A549 (cell line): Measurements from ENCODE around the gene UROC1. TPM values are rescaled to one million over a fixed set of nuclear protein-coding genes. Genes with fewer than 3 reads are reported as not detected.

Experiments
- ATAC-seq, 2 experiments: fragments of 200-7000 bp in 1 of 2; fragments of >200 bp in 1 of 2; cut with Nextera tagmentation in 1 of 2; cut with Tn5 transposase in 1 of 2; 3 replicates each; pipeline versions ENCODE4 v1.8.0 to v1.9.1; 2018 to 2020; ENCODE audit warnings: mild to moderate bottlenecking in 1 of 2, moderate library complexity in 1 of 2
- CTCF ChIA-PET: fragments of 300-600 bp; sonication (Branson Sonifier 250); formaldehyde crosslinking; extraction: SDS; loops from one replicate; lab custom pipeline; 2021; ENCODE audit warnings: antibody characterized with exemption, inconsistent platforms; lab: Yijun Ruan, JAX
- POLR2A ChIA-PET: fragments of 350-600 bp; formaldehyde crosslinking; extraction: SDS; loops from one replicate; lab custom pipeline; 2021; ENCODE audit warnings: antibody characterized with exemption, inconsistent platforms; lab: Yijun Ruan, JAX
- DNase-seq, 2 experiments: peaks; one replicate each; pipeline versions ENCODE4 v3.0.0 to v3.0.0-alpha.2; 2011 to 2016; ENCODE audit warnings: low read depth in 1 of 2, low spot score in 1 of 2
- FAIRE-seq: peaks from 2 replicates; lab custom pipeline; 2011; peaks lifted over from hg19 to GRCh38; lab: Jason Lieb, UNC
- H3K27ac ChIP-seq, 2 experiments: fragments of >200 bp; sonication (Bioruptor Twin); formaldehyde crosslinking; 3 replicates each; pipeline ENCODE4 v1.5.1; 2016 to 2017
- H3K4me1 ChIP-seq: fragments of >200 bp; sonication (Bioruptor Twin); formaldehyde crosslinking; 3 replicates; pipeline ENCODE4 v1.6.1; 2016
- H3K4me2 ChIP-seq: fragments of >200 bp; sonication (Bioruptor Twin); formaldehyde crosslinking; 3 replicates; pipeline ENCODE4 v1.6.1; 2016
- H3K4me3 ChIP-seq: fragments of >200 bp; sonication (Bioruptor Twin); formaldehyde crosslinking; 3 replicates; pipeline ENCODE4 v1.5.1; 2016
- H3K9me3 ChIP-seq: fragments of >200 bp; sonication (Bioruptor Twin); formaldehyde crosslinking; 3 replicates; pipeline ENCODE4 v1.6.1; 2016
- BCL3 ChIP-seq: fragments of >200 bp; sonication (Bioruptor Twin); formaldehyde crosslinking; IDR thresholded peaks from 3 replicates; pipeline ENCODE4 v1.6.1; 2016
- BHLHE40 ChIP-seq: IDR thresholded peaks from 2 replicates; pipeline ENCODE4 v1.6.1; 2012; ENCODE audit warnings: low read depth, low read length, inconsistent platforms
- CBX8 ChIP-seq: fragments of 200-600 bp; sonication (generic); IDR thresholded peaks from 2 replicates; pipeline ENCODE4 v1.6.1; 2016
- EHMT2 ChIP-seq: fragments of 200-600 bp; sonication (generic); IDR thresholded peaks from 2 replicates; pipeline ENCODE4 v1.6.1; 2016; ENCODE audit warnings: antibody characterized with exemption, low read depth, mild to moderate bottlenecking, moderate library complexity
- EP300 ChIP-seq, 2 experiments: fragments of >200 bp; sonication (Bioruptor Twin); formaldehyde crosslinking; IDR thresholded peaks; 2 replicates in 1 of 2; 3 replicates in 1 of 2; pipeline ENCODE4 v1.6.1; 2016 to 2017
- ESRRA ChIP-seq: fragments of 150-350 bp; IDR thresholded peaks from 2 replicates; pipeline ENCODE4 v1.6.1; 2014; ENCODE audit warnings: mild to moderate bottlenecking, low read length, borderline replicate concordance
- FOXS1 ChIP-seq: fragments of 250-450 bp; sonication (Bioruptor Pico); IDR thresholded peaks from 2 replicates; pipeline ENCODE4 v1.5.0; 2020; ENCODE audit warnings: mild to moderate bottlenecking, moderate library complexity
- HEYL ChIP-seq: fragments of 250-450 bp; sonication (Bioruptor Pico); IDR thresholded peaks from 2 replicates; pipeline ENCODE4 v1.8.0; 2021; ENCODE audit warnings: mild to moderate bottlenecking, moderate library complexity
- HOXB13 ChIP-seq: fragments of 250-450 bp; sonication (Bioruptor Pico); IDR thresholded peaks from 2 replicates; pipeline ENCODE4 v1.5.0; 2020; ENCODE audit warnings: low read depth, mild to moderate bottlenecking, moderate library complexity
- MAZ ChIP-seq: fragments of 150-350 bp; IDR thresholded peaks from 2 replicates; pipeline ENCODE4 v1.6.1; 2014; ENCODE audit warnings: antibody characterized with exemption, low read depth, low read length, borderline replicate concordance
- NFE2L2 ChIP-seq: fragments of 150-350 bp; conservative IDR thresholded peaks from 2 replicates; pipeline ENCODE4 v1.6.1; 2014; ENCODE audit warnings: low read length
- NR3C1 ChIP-seq: fragments of >200 bp; sonication (Bioruptor Twin); formaldehyde crosslinking; IDR thresholded peaks from 3 replicates; pipeline ENCODE4 v1.6.1; 2017
- PHF8 ChIP-seq: fragments of 200-600 bp; sonication (generic); IDR thresholded peaks from 2 replicates; pipeline ENCODE4 v1.6.1; 2016; ENCODE audit warnings: low read depth, mild to moderate bottlenecking, antibody characterized with exemption, moderate library complexity, borderline replicate concordance
- POLR2A ChIP-seq: IDR thresholded peaks from 2 replicates; pipeline ENCODE4 v1.6.1; 2012; ENCODE audit warnings: mild to moderate bottlenecking, low read length
- POLR2AphosphoS2 ChIP-seq: conservative IDR thresholded peaks from 2 replicates; pipeline ENCODE4 v1.6.1; 2012; ENCODE audit warnings: low read length, improper control_type of control experiment, inconsistent platforms
- RNF2 ChIP-seq: fragments of 200-600 bp; sonication (generic); IDR thresholded peaks from 2 replicates; pipeline ENCODE4 v1.6.1; 2016; ENCODE audit warnings: low read depth, mild to moderate bottlenecking, antibody characterized with exemption, moderate library complexity, borderline replicate concordance
- SREBF2 ChIP-seq: fragments of 450-650 bp; IDR thresholded peaks from 2 replicates; pipeline ENCODE4 v1.6.1; 2014; ENCODE audit warnings: mild to moderate bottlenecking, moderate library complexity
- USF2 ChIP-seq: fragments of 450-650 bp; IDR thresholded peaks from 2 replicates; pipeline ENCODE4 v1.6.1; 2014; ENCODE audit warnings: antibody characterized with exemption
- ZNF302 ChIP-seq: fragments of 250-450 bp; sonication (Bioruptor Pico); IDR thresholded peaks from 2 replicates; pipeline ENCODE4 v1.9.0; 2021; ENCODE audit warnings: inconsistent platforms, mild to moderate bottlenecking, moderate library complexity
- WGBS: methylation state at CpG from one replicate; pipeline ENCODE4 v1.1.6; 2017; ENCODE audit errors: missing lambda C conversion rate; 5-methylcytosine and 5-hydroxymethylcytosine counted together
- polyA plus RNA-seq, 4 experiments: library from polyadenylated mRNA; depleted of rRNA in 3 of 4; stranded (reverse); fragments of >200 nt; fragmentation: RNase III in 1 of 4; extraction: RNeasy Plus Mini Kit Qiagen cat#74134 plus additional on column Dnase treatment in 1 of 4; gene quantifications; 2 replicates in 3 of 4; 3 replicates in 1 of 4; pipeline ENCODE4 v1.2.3, GENCODE V29; 2011 to 2017
- TF ChIP-seq, protein P1 (sequence below): IDR thresholded peaks from 2 replicates; pipeline ENCODE4 v1.6.1; 2012
- TF ChIP-seq, protein P2 (sequence below): fragments of 250-450 bp; sonication (Bioruptor Pico); IDR thresholded peaks from 2 replicates; pipeline ENCODE4 v1.5.0; 2020; ENCODE audit warnings: low read depth, mild to moderate bottlenecking, moderate library complexity
- TF ChIP-seq, protein P3 (sequence below): fragments of >200 bp; sonication (Bioruptor Twin); formaldehyde crosslinking; IDR thresholded peaks from 3 replicates; pipeline ENCODE4 v1.5.1; 2016
- TF ChIP-seq, protein P4 (sequence below): fragments of >200 bp; sonication (Bioruptor Twin); formaldehyde crosslinking; IDR thresholded peaks from 2 replicates; pipeline ENCODE4 v1.6.1; 2016

The UROC1 gene
- polyA plus RNA-seq, 2 of the 4 experiments (the other 2 are of a cell fraction), result not detected

GRCh38 chr3:126485956-126486355, 31.6 kb downstream of the UROC1 start:
- WGBS, result 93% methylated on average over 7 of the region's 9 CpGs
- TF ChIP-seq POLR2A, result no peak
- no peak for TF ChIP-seq HEYL
- no peak for TF ChIP-seq POLR2AphosphoS2
- TF ChIP-seq, protein P1, sequence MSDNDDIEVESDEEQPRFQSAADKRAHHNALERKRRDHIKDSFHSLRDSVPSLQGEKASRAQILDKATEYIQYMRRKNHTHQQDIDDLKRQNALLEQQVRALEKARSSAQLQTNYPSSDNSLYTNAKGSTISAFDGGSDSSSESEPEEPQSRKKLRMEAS, result no peak
- TF ChIP-seq EHMT2, result no peak
- TF ChIP-seq NFE2L2, result no peak
- TF ChIP-seq USF2, result no peak
- TF ChIP-seq SREBF2, result no peak
- no peak for TF ChIP-seq FOXS1 (CRISPR knock-in tag)
- TF ChIP-seq, protein P2, sequence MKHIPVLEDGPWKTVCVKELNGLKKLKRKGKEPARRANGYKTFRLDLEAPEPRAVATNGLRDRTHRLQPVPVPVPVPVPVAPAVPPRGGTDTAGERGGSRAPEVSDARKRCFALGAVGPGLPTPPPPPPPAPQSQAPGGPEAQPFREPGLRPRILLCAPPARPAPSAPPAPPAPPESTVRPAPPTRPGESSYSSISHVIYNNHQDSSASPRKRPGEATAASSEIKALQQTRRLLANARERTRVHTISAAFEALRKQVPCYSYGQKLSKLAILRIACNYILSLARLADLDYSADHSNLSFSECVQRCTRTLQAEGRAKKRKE (CRISPR knock-in tag), result no peak
- CTCF ChIA-PET, result no interaction called here

GRCh38 chr3:126485176-126485897, 32.2 kb downstream of the UROC1 start:
- Histone ChIP-seq H3K4me3 (no peak overlapping the region), H3K4me1 (no peaks in the 10 kb centered on the region), H3K4me2 (no peak overlapping the region), H3K9me3 (no peaks in the 10 kb centered on the region), H3K27ac (no peak overlapping the region)
- DNase-seq (no peak), ATAC-seq (no peak), FAIRE-seq (no peak)
- ChIA-PET POLR2A (no interaction called here), CTCF (no interaction called here)
- TF ChIP-seq BCL3 (no peak), CBX8 (no peak), BHLHE40 (no peak), SREBF2 (no peak), ZNF302 (CRISPR knock-in tag) (no peak), EHMT2 (no peak), EP300 (IDR thresholded peaks at IDR 0.05) (no peak), MAZ (no peak), USF2 (no peak), NR3C1 (no peak), PHF8 (no peak), RNF2 (no peak), ESRRA (no peak), HOXB13 (CRISPR knock-in tag) (no peak)
- TF ChIP-seq, protein P3, sequence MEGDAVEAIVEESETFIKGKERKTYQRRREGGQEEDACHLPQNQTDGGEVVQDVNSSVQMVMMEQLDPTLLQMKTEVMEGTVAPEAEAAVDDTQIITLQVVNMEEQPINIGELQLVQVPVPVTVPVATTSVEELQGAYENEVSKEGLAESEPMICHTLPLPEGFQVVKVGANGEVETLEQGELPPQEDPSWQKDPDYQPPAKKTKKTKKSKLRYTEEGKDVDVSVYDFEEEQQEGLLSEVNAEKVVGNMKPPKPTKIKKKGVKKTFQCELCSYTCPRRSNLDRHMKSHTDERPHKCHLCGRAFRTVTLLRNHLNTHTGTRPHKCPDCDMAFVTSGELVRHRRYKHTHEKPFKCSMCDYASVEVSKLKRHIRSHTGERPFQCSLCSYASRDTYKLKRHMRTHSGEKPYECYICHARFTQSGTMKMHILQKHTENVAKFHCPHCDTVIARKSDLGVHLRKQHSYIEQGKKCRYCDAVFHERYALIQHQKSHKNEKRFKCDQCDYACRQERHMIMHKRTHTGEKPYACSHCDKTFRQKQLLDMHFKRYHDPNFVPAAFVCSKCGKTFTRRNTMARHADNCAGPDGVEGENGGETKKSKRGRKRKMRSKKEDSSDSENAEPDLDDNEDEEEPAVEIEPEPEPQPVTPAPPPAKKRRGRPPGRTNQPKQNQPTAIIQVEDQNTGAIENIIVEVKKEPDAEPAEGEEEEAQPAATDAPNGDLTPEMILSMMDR, result no peak
- TF ChIP-seq, protein P4, sequence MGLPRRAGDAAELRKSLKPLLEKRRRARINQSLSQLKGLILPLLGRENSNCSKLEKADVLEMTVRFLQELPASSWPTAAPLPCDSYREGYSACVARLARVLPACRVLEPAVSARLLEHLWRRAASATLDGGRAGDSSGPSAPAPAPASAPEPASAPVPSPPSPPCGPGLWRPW, result no peak
- TF ChIP-seq, protein P1, result no peak
- WGBS, result 73% methylated on average over 8 of the region's 8 CpGs

More at GRCh38 chr3:126485956-126486355, 31.6 kb downstream of the UROC1 start:
- Histone ChIP-seq H3K4me2 (no peak overlapping the region), H3K4me1 (no peaks in the 10 kb centered on the region), H3K27ac (no peak overlapping the region), H3K4me3 (no peak overlapping the region), H3K9me3 (no peaks in the 10 kb centered on the region)
- ATAC-seq, result no peak
- no peak for DNase-seq
- FAIRE-seq, result no peak
- POLR2A ChIA-PET, result no interaction called here
